Body of pancreas (tissue), 4 donors: Measurements from ENCODE around the gene NVL. TPM values are rescaled to one million over a fixed set of nuclear protein-coding genes. Genes with fewer than 3 reads are reported as not detected.
A peak's percentile ranks its signal among the peaks of the same experiment; 100 is the strongest.
"Not testable (repeated sequence)": the region's sequence is repeated elsewhere in the genome, so short reads cannot be mapped to it uniquely, and the experiment has no call there.

ENCODE experiments used
- ATAC-seq: fragments of 150-250 bp; one replicate; pipeline ENCODE4 v1.9.1; 2016
- DNase-seq, 4 donors: peaks; one replicate each; pipeline ENCODE4 v3.0.0-alpha.2; 2019
- H3K27ac ChIP-seq, 4 donors: fragments of 200-600 bp; sonication (generic); 1 replicate in 3 of 4; 2 replicates in 1 of 4; pipeline versions ENCODE4 v1.5.1 to v1.6.1; 2016 to 2019; ENCODE audit warnings: mild to moderate bottlenecking in 1 of 4, mixed read lengths in 1 of 4, moderate library complexity in 1 of 4
- H3K27me3 ChIP-seq, 2 donors: fragments of 200-600 bp; sonication (generic); one replicate each; pipeline ENCODE4 v1.6.0; 2016; ENCODE audit warnings: mild to moderate bottlenecking in 1 of 2
- H3K36me3 ChIP-seq, 2 donors: fragments of 200-600 bp; sonication (generic); replicated peaks in 1 of 2; 2 replicates each; pipeline ENCODE4 v1.5.1; 2016; ENCODE audit warnings: low read depth in 2 of 2; ENCODE audit not compliant: insufficient read depth in 1 of 2
- H3K4me1 ChIP-seq: fragments of 200-600 bp; sonication (generic); one replicate; pipeline ENCODE4 v1.6.0; 2016
- H3K4me3 ChIP-seq, 2 donors: fragments of 200-600 bp; sonication (generic); 1 replicate in 1 of 2; 2 replicates in 1 of 2; pipeline ENCODE4 v1.5.1; 2016 to 2019
- H3K9me3 ChIP-seq, 3 donors: fragments of 200-600 bp; sonication (generic); 1 replicate in 2 of 3; 2 replicates in 1 of 3; pipeline ENCODE4 v1.5.1; 2016
- CTCF ChIP-seq, 7 experiments: fragments of 450-650 bp in 4 of 7; fragments of 200-600 bp in 3 of 7; sonication (generic) in 3 of 7; IDR thresholded peaks; one replicate each; pipeline ENCODE4 v1.5.1; 2016 to 2019; ENCODE audit warnings: antibody characterized with exemption in 7 of 7
- POLR2A ChIP-seq, 3 donors: fragments of 450-650 bp; IDR thresholded peaks; one replicate each; pipeline ENCODE4 v1.6.1; 2016; ENCODE audit warnings: antibody characterized with exemption in 3 of 3, mild to moderate bottlenecking in 2 of 3
- WGBS, 2 donors: methylation state at CpG; one replicate each; pipeline ENCODE4 v1.1.5; 2017; 5-methylcytosine and 5-hydroxymethylcytosine counted together
- intact Hi-C: fragments of 100-400 bp; cut with DNase I; formaldehyde crosslinking; loops from one replicate; pipeline ENCODE4 v1.15.1; 2023
- total RNA-seq, 2 donors: library from RNA; depleted of rRNA; stranded (reverse); fragments of >200 nt; gene quantifications; one replicate each; pipeline ENCODE4 v1.1.0, GENCODE V29; 2016

NVL gene
- total RNA-seq, 2 donors from 2014 or later = 24.6 to 31.0 TPM

- ATAC-seq = peak; percentile 74
- Histone ChIP-seq H3K4me3 (no peak overlapping the region), H3K27ac (peak overlapping the region in 2 of 4 donors; percentile 41 to 68), H3K27me3 (no peaks in the 10 kb centered on the region), H3K36me3 (no peaks in the 10 kb centered on the region), H3K9me3 (no peaks in the 10 kb centered on the region), H3K4me1 (peaks cover 16% of the 10 kb centered on the region)
- no peak for TF ChIP-seq CTCF (IDR thresholded peaks at IDR 0.05)
- intact Hi-C loops = no loop called here
- peak; percentile 45 to 69 (median 56) for DNase-seq
- 5 to 15% methylated on average over 4 of the region's 4 CpGs for WGBS, 2 donors
Measured at GRCh38 chr1:224211206-224211962, 118.6 kb downstream of the NVL start.

GRCh38 chr1:224205931-224206538 lies 123.9 kb downstream of the NVL start:
- DNase-seq, H3K36me3 ChIP-seq, H3K27ac ChIP-seq, H3K27me3 ChIP-seq, ATAC-seq, H3K9me3 ChIP-seq, H3K4me3 ChIP-seq, intact Hi-C loops: not testable (repeated sequence)
- WGBS, 2 donors = 74% methylated on average over 10 of the region's 10 CpGs
- peaks cover 16% of the 10 kb centered on the region for H3K4me1 ChIP-seq

GRCh38 chr1:224205438-224205840 lies 124.5 kb downstream of the NVL start:
- Histone ChIP-seq H3K4me1 (peaks cover 10% of the 10 kb centered on the region), H3K27ac (no peak overlapping the region), H3K36me3 (no peaks in the 10 kb centered on the region), H3K27me3 (no peaks in the 10 kb centered on the region), H3K9me3 (no peaks in the 10 kb centered on the region), H3K4me3 (no peak overlapping the region)
- ATAC-seq (peak; percentile 29), DNase-seq (peak in 1 of 4 donors; percentile 23)
- 32 to 35% methylated on average over 2 to 4 of the region's 4 CpGs for WGBS, 2 donors
- no peak for TF ChIP-seq CTCF (IDR thresholded peaks at IDR 0.05)
- no peak for TF ChIP-seq POLR2A (IDR thresholded peaks at IDR 0.05)
- intact Hi-C loops = no loop called here

- peaks cover 10% of the 10 kb centered on the region for H3K4me1 ChIP-seq
- H3K27ac ChIP-seq = peak overlapping the region in 1 of 4 donors; percentile 50
- H3K4me3 ChIP-seq = no peak overlapping the region
- DNase-seq = peak in 3 of 4 donors; percentile 58 to 66 (median 58)
- ATAC-seq = no peak
- intact Hi-C loops = no loop called here
- no peaks in the 10 kb centered on the region for H3K9me3 ChIP-seq
- H3K36me3 ChIP-seq = no peaks in the 10 kb centered on the region
- TF ChIP-seq POLR2A (IDR thresholded peaks at IDR 0.05) (no peak), CTCF (IDR thresholded peaks at IDR 0.05) (no peak)
- H3K27me3 ChIP-seq = no peaks in the 10 kb centered on the region
- WGBS, 2 donors = 51 to 60% methylated on average over 7 to 8 of the region's 8 CpGs
Measured at GRCh38 chr1:224203243-224204016, 126.5 kb downstream of the NVL start.

GRCh38 chr1:224201853-224202252 lies 128.1 kb downstream of the NVL start:
- WGBS, 2 donors = 93 to 94% methylated on average over 4 of the region's 4 CpGs
- no peak overlapping the region for H3K27ac ChIP-seq
- TF ChIP-seq POLR2A (IDR thresholded peaks at IDR 0.05) (no peak), CTCF (IDR thresholded peaks at IDR 0.05) (no peak)
- no peak for ATAC-seq
- no peaks in the 10 kb centered on the region for H3K27me3 ChIP-seq
- peaks cover 15% of the 10 kb centered on the region for H3K4me1 ChIP-seq
- no peak for DNase-seq
- H3K9me3 ChIP-seq = no peaks in the 10 kb centered on the region
- no peaks in the 10 kb centered on the region for H3K36me3 ChIP-seq
- H3K4me3 ChIP-seq = no peak overlapping the region
- intact Hi-C loops = no loop called here
